Measurements from ENCODE around the gene EPO.

Gene EPO

DNA sequence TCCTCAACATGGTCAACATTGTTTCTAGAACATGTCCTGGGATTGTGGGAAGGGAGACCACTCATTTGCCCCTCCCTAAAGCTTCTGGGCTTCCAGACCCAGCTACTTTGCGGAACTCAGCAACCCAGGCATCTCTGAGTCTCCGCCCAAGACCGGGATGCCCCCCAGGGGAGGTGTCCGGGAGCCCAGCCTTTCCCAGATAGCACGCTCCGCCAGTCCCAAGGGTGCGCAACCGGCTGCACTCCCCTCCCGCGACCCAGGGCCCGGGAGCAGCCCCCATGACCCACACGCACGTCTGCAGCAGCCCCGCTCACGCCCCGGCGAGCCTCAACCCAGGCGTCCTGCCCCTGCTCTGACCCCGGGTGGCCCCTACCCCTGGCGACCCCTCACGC is at the start of gene EPO:
TSS of gene EPO (plus strand) at position 190 of the 392 bp plus-strand sequence. CDS start 513 bp downstream, outside the sequence.
- ATAC-seq: no peak

DNA sequence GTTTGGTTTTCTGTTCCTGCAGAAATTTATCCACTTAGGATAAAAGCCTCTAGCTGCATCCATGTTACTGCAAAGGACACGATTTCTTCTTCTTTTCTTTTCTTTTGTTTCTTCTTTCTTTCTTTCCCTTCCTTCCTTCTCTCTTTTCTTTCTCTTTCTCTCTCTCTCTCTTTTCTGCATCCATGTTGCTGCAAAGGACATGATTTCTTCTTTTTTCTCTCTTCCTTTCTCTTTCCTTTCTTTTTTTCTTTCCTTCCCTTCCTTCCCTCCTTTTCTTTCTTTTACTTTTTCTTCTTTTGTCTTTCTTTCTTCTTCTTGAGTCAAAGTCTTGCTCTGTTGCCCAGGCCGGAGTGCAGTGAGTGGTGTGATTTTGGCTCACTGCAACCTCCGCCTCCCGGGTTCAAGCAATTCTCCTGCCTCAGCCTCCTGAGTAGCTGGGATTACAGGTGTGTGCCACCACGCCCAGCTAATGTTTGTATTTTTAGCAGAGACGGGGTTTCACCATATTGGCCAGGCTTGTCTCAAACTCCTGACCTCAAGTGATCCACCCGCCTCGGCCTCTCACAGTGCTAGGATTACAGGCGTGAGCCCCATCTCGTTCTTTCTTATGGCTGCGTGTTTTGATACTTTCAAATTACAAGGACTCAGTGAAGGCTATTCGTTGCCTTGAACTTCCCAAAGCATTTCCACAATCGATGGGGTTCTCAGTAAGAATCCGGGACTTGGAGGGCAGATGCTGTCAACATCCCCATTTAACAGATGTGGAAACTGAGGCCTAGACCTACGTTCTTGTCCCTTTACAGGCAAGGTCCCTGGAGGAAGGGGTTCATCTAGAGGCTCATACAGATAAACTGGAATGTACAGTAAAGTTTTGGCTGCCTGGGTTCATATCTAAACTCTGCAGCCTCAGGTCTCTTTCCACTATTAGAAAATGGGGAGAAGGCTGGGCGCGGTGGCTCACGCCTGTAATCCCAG is 48.6 kb upstream of the EPO start:
- ATAC-seq: no peak

- peak; percentile 72 to 74 for ATAC-seq
These were observed 46.8 kb upstream of the EPO start, which contains the start of gene GNB2 for GRCh38 chr7:100673302-100673941. Gene GNB2 (plus strand): TSS chr7:100673740. CDS start chr7:100676266, 2,526 bp downstream.

DNA sequence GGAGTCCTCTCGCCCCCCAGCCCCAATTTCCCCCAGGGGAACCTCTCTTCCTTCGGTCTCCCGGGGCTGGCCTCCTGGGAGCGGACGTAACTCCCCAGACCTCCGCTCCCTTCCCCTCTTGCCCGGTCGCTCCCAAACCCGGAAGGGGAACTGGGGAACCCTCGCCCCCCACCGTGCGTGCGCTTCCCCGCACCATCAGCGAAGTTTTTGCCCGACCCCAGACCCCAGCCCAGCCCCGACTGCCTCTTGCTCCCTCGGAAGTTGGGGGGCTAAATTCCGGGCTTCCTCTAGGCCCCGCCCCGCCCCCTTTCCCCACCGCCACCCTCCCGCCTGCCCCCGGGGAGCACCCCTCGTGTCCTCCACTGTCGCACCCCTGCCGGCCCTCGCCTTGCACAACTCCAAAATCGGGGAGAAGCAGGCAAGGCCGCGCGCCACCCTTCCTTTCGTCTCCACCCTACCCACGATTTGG is 46.3 kb upstream of the EPO start:
- ATAC-seq: no peak

DNA sequence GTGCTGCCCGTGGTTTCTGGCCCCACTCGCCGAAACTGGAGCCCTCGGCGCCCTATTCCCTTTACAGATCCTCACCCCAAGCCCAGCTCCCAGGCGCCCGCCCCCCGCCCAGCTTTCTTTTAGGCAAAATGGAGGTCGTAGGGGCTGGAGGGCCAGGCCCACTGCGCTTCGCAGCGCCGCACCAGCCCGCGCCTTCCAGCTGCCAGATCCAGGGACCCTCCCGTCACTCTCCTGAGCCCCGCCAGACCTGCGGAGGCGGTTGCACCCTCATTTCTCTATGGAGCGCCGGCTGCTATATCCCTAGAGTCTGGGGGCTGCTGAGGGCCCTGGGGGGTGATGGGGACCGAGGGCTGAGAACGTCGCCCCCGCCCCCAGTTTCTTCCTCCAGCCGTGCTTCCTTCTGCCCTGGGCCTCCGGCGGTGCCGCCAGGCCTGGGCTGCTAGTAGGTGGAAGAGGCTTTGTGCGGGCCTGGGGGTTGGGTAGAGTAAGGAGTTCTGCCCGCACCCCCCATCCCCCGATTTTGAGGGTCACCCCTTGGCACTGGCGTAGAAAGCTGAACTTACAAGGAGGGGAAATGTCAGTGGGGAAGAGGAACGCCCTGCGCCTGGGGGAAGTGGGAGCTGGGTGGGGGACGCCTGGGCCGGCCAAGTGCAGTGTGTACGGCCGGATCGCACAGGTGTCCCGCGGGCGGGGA is 45.7 kb upstream of the EPO start:
- ATAC-seq: no peak

DNA sequence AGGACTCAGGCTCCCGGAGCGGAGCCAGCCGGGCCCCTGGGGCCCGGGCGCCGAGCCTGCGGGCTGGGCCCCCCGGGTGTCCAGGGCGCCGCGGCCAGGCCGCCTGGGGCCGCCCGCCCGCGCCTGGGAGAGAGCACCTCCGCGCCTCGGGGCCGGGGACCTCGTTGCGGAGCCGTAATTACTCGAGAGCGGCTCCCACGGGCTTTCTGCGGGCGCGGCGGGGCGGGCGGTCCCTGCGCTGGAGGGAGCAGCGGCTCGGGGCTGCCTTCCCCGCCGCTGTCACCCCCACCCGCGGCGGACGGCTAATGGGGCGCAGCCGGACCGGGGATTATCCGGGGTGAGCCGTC is 45.2 kb upstream of the EPO start:
- peak in 1 of 2 donors; percentile 0 for ATAC-seq

GRCh38 chr7:100675581-100676350 is 44.5 kb upstream of the EPO start:
- peak; percentile 40 to 41 for ATAC-seq

GRCh38 chr7:100676501-100677306 is 43.6 kb upstream of the EPO start:
- ATAC-seq: no peak

GRCh38 chr7:100677308-100678267 is 42.7 kb upstream of the EPO start:
- no peak for ATAC-seq

- no peak for ATAC-seq
These were observed 41.8 kb upstream of the EPO start for GRCh38 chr7:100678291-100678984.

DNA sequence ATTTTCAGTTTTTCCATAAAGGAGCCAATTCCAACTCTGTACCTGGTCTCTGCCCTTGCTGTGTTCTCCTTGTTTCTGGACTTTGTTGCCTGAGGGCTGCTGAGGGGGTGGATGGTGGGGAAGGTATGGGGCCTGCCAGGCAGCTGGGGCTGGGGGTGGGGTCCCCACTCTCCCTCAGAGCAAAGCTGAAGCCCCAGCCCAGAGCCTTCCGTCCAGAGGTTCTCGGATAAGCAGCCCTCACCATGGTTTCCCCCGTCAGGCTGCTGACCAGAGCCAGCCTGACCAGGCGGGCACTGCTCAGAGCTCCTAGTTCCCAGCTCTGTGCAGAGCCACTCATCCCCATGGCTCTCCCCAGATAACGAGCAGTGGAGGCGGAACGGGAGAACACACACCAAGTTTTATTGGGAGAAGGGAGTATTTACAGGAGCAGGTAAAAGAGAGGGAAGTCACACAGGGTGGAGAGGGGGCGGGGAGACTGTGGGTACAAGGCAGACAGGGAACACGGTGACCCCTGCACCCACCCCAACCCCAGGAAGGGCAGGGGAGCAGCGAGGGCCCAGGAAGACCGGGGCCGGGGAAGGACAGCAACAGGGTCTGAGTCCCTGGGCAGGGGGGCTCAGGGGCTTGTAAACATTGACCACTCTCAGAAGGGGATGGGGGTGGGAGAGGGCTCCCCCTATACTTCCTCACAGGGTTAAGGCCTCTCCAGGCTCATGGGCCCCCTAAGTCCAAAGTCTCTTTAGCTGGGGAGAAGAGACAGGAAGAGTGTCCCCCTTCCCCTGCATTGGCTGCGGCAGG is 40.9 kb upstream of the EPO start:
- no peak for ATAC-seq

GRCh38 chr7:100679927-100680575 is 40.2 kb upstream of the EPO start:
- ATAC-seq: no peak

GRCh38 chr7:100680576-100681271 is 39.5 kb upstream of the EPO start:
- no peak for ATAC-seq

GRCh38 chr7:100681491-100682227 is 38.6 kb upstream of the EPO start:
- no peak for ATAC-seq

- peak in 1 of 2 donors; percentile 26 for ATAC-seq
These were observed 38.0 kb upstream of the EPO start for GRCh38 chr7:100682228-100682741.

DNA sequence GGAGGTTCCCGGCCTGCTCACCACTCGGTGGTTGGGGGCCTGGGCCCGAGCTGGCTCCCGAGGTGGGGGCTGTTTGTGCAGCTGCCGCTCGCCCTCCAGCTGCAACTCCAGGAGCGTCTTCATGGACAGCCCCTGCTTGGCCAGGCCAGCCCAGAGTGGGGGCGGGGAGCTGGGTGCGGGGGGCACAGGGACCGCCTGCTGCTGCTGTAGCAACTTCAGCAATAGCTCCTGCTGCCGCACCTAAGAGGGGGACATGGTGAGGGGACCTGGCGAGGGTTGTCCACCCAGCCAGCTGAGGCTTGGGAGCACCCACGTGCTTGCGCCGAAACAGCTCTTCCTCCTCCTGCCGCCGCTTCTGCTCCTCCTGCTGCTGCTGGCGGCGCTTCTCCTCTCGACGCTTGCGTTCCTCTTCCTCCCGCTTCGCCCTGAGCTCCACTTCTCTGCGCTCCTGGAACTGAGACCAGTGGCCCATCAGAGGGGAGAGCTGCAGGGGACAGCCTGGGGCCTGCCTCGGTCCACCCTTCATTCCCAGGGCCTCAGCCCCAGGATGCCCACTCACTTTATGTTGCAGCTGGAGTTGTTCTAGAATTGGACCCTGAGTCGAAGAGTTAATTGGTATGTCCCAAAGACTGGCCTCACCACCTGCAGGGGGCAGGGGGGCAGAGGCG is 37.1 kb upstream of the EPO start:
- ATAC-seq: no peak

Data from activated CD4-positive, CD25-positive, alpha-beta regulatory T cell treated with anti-CD3 and anti-CD28 coated beads, Interleukin-2, amount 50 U/mL, for 24 hours (primary cell).